Upper lobe of left lung (tissue), 6 donors: ENCODE measurements around the gene EBF4. TPM values are rescaled to one million over a fixed set of nuclear protein-coding genes. Genes with fewer than 3 reads are reported as not detected.

Experiments used
- ATAC-seq, 2 donors: fragments of 200-7000 bp; cut with Tn5 transposase; one replicate each; pipeline ENCODE4 v1.9.1; 2022; ENCODE audit warnings: mild to moderate bottlenecking in 2 of 2, moderate library complexity in 2 of 2; ENCODE audit not compliant: low FRiP score in 2 of 2
- DNase-seq, 2 donors: peaks; one replicate each; pipeline ENCODE4 v3.0.0-alpha.2; 2019 to 2020
- H3K27ac ChIP-seq, 4 donors: fragments of 200-600 bp; sonication (generic); one replicate each; pipeline ENCODE4 v1.5.1; 2016 to 2019
- H3K27me3 ChIP-seq, 4 donors: fragments of 200-600 bp; sonication (generic); one replicate each; pipeline ENCODE4 v1.5.1; 2017 to 2019
- H3K36me3 ChIP-seq, 4 donors: fragments of 200-600 bp; sonication (generic); one replicate each; pipeline ENCODE4 v1.5.1; 2016 to 2019
- H3K4me1 ChIP-seq, 4 donors: fragments of 200-600 bp; sonication (generic); one replicate each; pipeline ENCODE4 v1.5.1; 2018 to 2019
- H3K4me3 ChIP-seq, 4 donors: fragments of 200-600 bp; sonication (generic); one replicate each; pipeline ENCODE4 v1.5.1; 2017 to 2019; ENCODE audit warnings: mild to moderate bottlenecking in 2 of 4, moderate library complexity in 1 of 4
- H3K9me3 ChIP-seq, 4 donors: fragments of 200-600 bp; sonication (generic); one replicate each; pipeline ENCODE4 v1.5.1; 2018 to 2019
- EP300 ChIP-seq, 4 donors: sonication (generic); formaldehyde crosslinking; IDR thresholded peaks; one replicate each; pipeline ENCODE4 v1.5.1; 2017; ENCODE audit warnings: antibody characterized with exemption in 4 of 4, control low read depth in 2 of 4
- POLR2A ChIP-seq, 4 donors: fragments of 450-650 bp; IDR thresholded peaks; one replicate each; pipeline ENCODE4 v1.5.1; 2016 to 2017; ENCODE audit warnings: antibody characterized with exemption in 4 of 4, mild to moderate bottlenecking in 2 of 4
- POLR2AphosphoS5 ChIP-seq, 2 donors: sonication (generic); formaldehyde crosslinking; IDR thresholded peaks; one replicate each; pipeline ENCODE4 v1.5.1; 2017; ENCODE audit warnings: antibody characterized with exemption in 2 of 2
- whole genome bisulfite sequencing, 2 donors: methylation state at CpG; one replicate each; pipeline ENCODE4 v1.1.5; 2017 to 2018; 5-methylcytosine and 5-hydroxymethylcytosine counted together
- total RNA-seq, 6 donors: library from RNA; depleted of rRNA in 4 of 6; stranded (reverse); fragments of >200 nt in 4 of 6; gene quantifications; one replicate each; pipeline versions ENCODE4 v1.1.0 to v1.2.1, GENCODE V29; 2016 to 2021
- TF ChIP-seq, protein P1 (sequence below), 6 experiments: fragments of 450-650 bp in 4 of 6; fragments of 200-600 bp in 2 of 6; sonication (generic) in 2 of 6; IDR thresholded peaks; one replicate each; pipeline ENCODE4 v1.5.1; 2016 to 2019; ENCODE audit warnings: antibody characterized with exemption in 6 of 6
- donor health status: DM: no; HTN: no; CAD: no; lungs with moderate emphysema.
- donor health status: DM: no; HTN: yes; CAD: no; lungs with severe emphysema.

EBF4 gene
- total RNA-seq, 6 donors from 2014 or later: 7.8 to 23.7 (median 12.9) TPM

DNA sequence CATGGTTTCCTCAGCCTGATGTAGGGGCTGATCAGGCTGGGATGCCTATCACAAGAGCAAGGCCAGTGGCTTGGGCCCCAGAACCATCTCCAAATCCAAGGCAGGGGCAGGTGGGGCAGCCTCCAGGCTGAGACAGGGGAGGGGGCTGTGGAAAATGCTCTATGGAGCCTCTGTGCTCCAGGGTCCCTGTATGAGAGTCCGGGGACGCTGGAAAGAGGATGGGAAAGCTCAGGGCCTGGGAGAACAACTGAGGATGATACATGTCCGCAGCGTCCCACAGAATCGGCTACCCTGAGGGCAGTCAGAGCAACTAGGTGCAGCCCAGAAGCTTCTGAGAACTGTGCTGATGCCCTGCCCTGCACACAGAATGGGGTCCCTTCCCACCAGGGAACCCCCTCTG, 64.4 kb downstream of the EBF4 start:
- Histone ChIP-seq H3K27me3 (peaks cover 0 to 10% (median 1%) of the 10 kb centered on the region in 4 donors), H3K27ac (no peak overlapping the region), H3K9me3 (no peaks in the 10 kb centered on the region), H3K36me3 (no peaks in the 10 kb centered on the region), H3K4me3 (no peak overlapping the region), H3K4me1 (peaks cover 11 to 13% (median 12%) of the 10 kb centered on the region in 4 donors)
- 80 to 92% methylated on average over 3 to 5 of the region's 5 CpGs for WGBS, 2 donors
- TF ChIP-seq, protein P1, sequence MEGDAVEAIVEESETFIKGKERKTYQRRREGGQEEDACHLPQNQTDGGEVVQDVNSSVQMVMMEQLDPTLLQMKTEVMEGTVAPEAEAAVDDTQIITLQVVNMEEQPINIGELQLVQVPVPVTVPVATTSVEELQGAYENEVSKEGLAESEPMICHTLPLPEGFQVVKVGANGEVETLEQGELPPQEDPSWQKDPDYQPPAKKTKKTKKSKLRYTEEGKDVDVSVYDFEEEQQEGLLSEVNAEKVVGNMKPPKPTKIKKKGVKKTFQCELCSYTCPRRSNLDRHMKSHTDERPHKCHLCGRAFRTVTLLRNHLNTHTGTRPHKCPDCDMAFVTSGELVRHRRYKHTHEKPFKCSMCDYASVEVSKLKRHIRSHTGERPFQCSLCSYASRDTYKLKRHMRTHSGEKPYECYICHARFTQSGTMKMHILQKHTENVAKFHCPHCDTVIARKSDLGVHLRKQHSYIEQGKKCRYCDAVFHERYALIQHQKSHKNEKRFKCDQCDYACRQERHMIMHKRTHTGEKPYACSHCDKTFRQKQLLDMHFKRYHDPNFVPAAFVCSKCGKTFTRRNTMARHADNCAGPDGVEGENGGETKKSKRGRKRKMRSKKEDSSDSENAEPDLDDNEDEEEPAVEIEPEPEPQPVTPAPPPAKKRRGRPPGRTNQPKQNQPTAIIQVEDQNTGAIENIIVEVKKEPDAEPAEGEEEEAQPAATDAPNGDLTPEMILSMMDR (IDR thresholded peaks at IDR 0.05): no peak
- TF ChIP-seq POLR2A (IDR thresholded peaks at IDR 0.05) (no peak), POLR2AphosphoS5 (IDR thresholded peaks at IDR 0.05) (no peak), EP300 (IDR thresholded peaks at IDR 0.05) (no peak)
- DNase-seq (no peak), ATAC-seq (no peak)

DNA sequence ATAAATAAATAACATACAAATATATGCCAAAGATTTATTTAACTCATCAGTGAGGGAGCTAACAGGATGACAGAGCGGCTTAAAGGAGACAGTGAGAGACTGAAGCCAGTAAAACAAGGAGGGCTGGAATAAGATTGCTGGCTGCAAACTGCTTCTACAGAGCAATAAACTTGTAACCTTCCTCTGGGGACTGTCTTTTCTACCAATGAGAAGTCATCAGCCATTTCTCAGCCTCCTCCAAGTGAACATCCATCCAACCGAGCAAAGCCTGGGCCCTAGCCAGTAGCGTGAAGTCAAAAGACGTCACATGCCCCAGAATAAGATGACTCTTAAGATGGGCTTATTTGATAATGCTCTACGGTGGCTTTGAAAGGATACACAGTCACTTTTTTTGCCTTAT, 65.4 kb downstream of the EBF4 start:
- peaks cover 0 to under 1% (median 0%) of the 10 kb centered on the region in 4 donors for H3K27me3 ChIP-seq
- no peak for DNase-seq
- peaks cover 1 to 4% (median 3%) of the 10 kb centered on the region in 4 donors for H3K4me1 ChIP-seq
- H3K9me3 ChIP-seq: no peaks in the 10 kb centered on the region
- no peaks in the 10 kb centered on the region for H3K36me3 ChIP-seq
- H3K4me3 ChIP-seq: no peak overlapping the region
- TF ChIP-seq, protein P1 (IDR thresholded peaks at IDR 0.05): no peak
- no peak for TF ChIP-seq POLR2AphosphoS5 (IDR thresholded peaks at IDR 0.05)
- no peak for TF ChIP-seq POLR2A (IDR thresholded peaks at IDR 0.05)
- no peak for TF ChIP-seq EP300 (IDR thresholded peaks at IDR 0.05)
- no peak for ATAC-seq
- 80 to 83% methylated on average over 5 of the region's 5 CpGs for WGBS, 2 donors
- H3K27ac ChIP-seq: no peak overlapping the region

DNA sequence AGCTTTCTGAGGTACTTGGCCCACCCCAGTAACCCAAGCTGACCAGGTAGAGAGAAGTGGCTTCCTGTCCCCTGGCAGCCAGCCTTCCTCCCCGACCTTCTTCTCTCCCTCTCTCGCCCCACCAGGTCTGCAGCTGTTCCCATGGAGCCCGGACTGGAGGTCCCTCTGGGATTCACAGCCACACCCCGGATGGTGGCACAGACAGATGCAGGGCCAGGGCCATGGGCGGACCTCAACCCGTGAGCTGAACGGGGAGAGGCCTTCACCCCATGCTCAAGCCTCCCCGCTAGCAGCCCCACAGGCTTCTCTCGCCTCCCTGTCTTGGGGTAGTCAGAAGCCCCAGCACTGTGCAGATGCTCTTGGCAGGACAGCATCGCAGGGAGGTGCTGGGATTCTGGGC, 66.6 kb downstream of the EBF4 start:
- H3K4me1 ChIP-seq: no peaks in the 10 kb centered on the region
- H3K27ac ChIP-seq: no peak overlapping the region
- ATAC-seq: no peak
- TF ChIP-seq EP300 (IDR thresholded peaks at IDR 0.05) (no peak), POLR2AphosphoS5 (IDR thresholded peaks at IDR 0.05) (no peak), POLR2A (IDR thresholded peaks at IDR 0.05) (no peak)
- TF ChIP-seq, protein P1 (IDR thresholded peaks at IDR 0.05): no peak
- H3K9me3 ChIP-seq: no peaks in the 10 kb centered on the region
- no peak for DNase-seq
- no peak overlapping the region for H3K4me3 ChIP-seq
- no peaks in the 10 kb centered on the region for H3K27me3 ChIP-seq
- 76 to 77% methylated on average over 3 to 10 of the region's 10 CpGs for WGBS, 2 donors
- no peaks in the 10 kb centered on the region for H3K36me3 ChIP-seq

DNA sequence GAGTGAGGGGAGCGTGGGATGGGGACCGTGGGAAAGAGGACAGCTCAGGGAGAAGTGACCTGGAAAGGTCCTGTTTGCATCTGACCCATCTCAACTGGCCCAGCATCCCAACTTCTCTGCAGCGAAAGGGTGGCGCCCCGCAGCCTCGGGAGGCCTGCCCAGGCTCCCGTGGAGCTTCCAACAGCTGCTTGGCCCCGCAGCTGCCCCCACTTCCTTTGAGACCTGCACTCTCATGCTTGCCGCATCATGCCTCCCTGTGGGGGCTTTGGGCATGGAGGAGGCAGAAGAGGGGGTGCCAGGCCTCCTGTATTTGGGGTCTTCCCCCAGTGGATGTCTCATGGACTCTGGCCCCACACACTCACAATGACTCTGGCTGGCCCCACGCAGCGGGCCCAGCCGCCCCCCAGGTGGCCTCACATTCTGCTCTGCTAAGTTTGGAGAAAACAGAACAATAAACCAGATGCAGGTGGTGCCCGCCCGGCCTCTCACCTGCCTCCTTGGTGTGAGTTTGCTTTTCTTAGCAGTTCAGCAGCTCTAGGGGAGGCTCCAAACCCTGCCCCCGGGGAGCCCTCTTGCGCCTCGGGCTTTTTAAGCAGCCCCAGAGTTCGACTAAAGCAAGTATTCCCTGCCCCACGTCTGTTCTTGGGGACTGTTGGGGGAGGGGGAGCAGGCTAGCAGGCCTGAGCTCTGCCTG, 67.2 kb downstream of the EBF4 start:
- Histone ChIP-seq H3K4me1 (no peaks in the 10 kb centered on the region), H3K9me3 (no peaks in the 10 kb centered on the region), H3K27me3 (no peaks in the 10 kb centered on the region), H3K36me3 (no peaks in the 10 kb centered on the region), H3K4me3 (no peak overlapping the region), H3K27ac (no peak overlapping the region)
- no peak for TF ChIP-seq POLR2A (IDR thresholded peaks at IDR 0.05)
- TF ChIP-seq, protein P1 (IDR thresholded peaks at IDR 0.05): no peak
- TF ChIP-seq EP300 (IDR thresholded peaks at IDR 0.05): no peak
- no peak for TF ChIP-seq POLR2AphosphoS5 (IDR thresholded peaks at IDR 0.05)
- WGBS, 2 donors: 69 to 72% methylated on average over 7 to 19 of the region's 19 CpGs
- ATAC-seq (no peak), DNase-seq (peak in 1 of 2 donors; percentile 62)
